Measurements from ENCODE around the gene RASSF3.

RASSF3 gene

DNA sequence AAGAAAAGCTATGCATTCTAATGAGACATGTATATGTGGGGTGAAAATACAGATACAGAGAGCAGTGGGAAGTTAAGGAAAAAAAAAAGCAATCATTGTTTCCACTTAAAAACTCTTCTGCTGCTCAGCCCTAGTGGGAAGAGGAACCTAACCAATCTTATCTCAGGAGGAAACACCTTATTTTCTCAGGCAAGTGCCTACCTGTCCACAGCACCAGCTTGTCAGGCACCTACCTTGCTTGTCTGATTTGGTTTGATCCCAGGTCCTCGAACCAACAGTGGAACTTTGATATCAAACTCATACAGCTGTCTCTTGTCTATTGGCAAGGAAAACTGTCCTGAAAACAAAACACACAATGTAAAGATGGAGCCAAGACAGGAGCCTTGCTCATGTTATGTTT, 126.5 kb downstream of the RASSF3 start:
- DNase-seq = no peak

DNA sequence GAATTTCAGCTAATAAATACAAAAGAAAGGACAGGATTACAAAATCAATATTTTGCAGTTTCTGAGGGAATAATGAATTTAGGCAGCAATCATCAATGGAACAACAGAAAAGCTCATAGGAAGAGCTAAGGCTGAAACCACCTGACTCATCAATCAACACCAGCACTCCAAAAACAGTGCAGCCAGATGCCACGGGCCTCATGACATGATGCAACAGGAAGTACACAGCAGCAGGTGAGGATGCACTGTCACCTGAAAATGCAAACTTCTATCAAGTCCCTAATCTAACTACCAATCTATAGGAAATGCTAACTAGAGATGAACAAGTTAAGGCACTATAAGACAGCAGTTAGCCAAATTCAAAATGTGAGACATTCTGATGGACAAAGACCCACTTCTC, 127.2 kb downstream of the RASSF3 start:
- no peak for DNase-seq

DNA sequence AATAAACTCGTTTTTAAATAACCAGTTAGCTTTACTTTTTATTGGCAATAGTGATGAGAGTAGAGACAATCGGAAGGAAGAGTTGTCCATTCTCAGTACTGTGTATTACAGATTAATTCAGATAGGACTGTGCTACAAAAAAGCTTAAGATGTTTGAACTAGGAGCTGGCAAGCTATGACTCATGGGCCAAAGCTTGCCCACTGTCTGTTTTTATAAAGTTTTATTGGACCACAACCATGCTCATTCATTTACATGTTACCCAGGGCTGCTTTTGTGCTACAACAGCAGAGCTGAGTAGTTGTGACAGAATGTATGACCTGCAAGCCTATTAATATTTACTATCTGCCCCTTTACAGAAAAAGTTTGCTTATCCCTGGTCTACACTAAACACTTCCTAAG, 129.5 kb downstream of the RASSF3 start:
- no peak for DNase-seq

DNA sequence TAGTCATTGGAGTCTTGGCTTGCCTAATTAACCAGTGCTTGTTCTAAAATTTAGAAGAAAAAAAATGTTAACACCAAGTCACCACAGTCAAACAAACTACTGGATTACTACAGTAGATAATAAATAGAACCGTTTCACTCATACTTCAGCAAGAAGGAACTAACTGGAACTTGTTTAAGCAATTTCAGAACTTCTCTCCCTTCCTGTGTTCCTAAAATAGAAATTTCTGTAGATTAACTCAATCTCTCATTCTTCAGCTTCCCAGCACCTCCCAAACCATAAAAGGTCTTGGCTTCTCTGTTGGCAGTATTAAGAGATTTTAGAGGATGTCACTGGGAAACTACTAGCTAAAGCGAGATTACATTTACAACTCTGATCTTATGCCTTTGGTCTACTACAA, 130.4 kb downstream of the RASSF3 start:
- no peak for DNase-seq

DNA sequence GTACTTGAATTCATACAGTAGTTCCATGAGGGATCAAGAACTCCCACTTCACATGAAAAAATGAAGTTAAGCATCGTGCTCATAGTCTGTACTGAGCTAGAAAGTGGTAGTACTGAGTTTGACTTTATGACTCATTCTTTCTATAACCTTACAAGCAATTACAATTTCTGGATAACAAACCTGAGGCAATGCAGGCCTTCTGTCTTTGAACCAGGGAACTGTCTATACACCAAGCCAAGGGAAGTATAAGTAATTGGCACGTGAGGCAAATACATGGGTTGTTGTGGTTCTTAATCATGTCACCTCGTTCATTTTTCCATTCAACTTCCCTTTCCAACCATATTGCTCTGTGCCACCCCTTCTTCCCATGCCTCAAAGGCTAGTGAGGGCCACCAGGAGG, 132.1 kb downstream of the RASSF3 start:
- DNase-seq = no peak

DNA sequence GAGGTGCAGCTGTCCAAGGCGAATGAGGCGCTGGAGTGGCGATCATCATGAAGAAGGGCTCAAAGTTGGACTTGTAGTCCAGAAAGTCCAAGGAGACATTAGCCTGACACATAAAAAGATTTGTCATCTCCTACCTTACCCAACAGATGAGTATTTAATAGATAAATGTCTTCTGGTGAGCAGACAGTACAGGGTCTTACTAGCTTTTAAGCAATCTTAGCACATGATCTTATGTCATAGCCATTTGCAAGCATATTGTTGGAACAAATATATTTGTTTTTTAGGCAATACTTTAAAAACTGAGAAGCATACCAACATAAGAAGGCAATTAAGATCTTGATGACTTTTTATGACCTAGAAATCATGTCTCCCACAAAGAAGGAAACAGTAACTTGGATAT, 132.9 kb downstream of the RASSF3 start:
- DNase-seq = no peak

DNA sequence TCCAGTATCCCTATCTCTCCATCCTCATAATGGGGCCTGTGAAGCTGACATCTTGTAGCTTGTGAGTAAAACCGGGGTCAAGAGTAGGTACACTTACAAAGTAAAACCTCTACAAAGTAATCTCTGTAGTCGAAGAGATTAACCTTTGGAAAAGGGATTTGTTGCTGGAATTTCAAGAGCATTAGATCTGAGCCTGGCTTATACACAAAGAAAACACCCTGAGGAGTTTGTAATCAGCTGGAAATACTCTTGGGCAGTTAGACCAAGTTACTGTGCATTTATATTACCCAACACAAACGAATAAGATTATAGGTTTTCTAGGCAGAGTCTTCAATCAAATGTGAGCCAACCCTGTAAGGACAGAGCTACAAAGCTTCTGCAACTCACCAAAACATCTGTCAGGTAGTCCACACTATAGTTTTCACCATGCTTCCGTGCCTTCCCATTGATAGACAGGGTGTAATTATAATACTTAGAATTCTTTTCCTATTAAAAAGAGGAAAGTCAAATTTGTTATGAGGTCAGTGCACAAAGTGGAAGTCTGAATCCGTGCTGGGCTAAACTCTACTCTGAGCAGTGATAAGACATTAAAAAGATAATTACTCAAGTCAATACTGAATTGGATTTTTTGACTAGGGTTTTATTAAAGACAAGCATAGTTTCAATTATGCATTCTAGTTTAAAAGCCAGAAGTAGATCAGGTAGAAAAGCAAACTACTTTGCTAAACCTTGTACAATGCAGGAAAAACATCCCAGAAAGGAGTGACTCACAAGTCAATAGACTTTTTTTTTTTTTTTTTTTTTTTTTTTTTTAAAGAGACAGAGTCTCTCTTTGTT, 134.3 kb downstream of the RASSF3 start:
- no peak for DNase-seq

DNA sequence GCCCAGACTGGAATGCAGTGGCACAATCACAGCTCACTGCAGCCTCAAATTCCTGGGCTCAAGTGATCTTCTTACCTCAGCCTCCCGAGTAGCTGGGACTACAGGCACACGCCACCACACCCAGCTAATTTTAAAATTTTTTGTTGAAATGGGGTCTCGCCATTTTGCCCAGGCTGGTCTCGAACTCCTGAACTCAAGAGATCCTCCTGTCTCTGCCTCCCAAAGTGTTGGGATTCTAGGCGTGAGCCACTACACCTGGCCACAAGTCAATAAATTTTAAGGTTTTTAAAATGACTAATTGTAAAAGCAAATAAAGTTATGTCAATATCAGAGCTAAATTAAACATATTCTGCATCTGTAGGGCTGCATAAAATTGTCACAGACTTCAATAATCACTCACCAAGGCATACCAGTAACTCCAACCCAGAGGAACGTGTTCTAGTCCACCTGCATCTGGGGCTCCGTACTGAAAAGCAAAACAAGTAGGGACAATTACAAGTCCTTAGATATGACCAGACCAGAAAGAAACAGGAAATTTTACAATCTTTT, 135.0 kb downstream of the RASSF3 start:
- no peak for DNase-seq

DNA sequence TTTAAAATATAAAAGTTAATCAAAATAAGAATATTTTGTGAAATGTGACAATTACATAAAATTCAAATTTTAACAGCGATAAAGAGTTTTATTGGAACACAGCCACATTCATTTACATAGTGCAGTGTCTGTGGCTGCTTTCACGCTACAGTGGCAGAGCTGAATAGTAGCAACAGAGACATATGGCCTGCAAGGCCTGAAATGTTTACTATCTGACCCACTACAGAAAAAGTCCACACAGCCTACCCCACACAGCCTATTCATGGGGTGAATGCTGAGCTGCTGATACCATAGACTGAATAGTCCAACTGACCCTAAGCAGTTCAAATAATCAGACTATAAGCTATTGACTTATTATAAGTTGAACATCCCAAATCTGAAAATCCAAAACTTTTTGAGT, 135.7 kb downstream of the RASSF3 start:
- DNase-seq = no peak

DNA sequence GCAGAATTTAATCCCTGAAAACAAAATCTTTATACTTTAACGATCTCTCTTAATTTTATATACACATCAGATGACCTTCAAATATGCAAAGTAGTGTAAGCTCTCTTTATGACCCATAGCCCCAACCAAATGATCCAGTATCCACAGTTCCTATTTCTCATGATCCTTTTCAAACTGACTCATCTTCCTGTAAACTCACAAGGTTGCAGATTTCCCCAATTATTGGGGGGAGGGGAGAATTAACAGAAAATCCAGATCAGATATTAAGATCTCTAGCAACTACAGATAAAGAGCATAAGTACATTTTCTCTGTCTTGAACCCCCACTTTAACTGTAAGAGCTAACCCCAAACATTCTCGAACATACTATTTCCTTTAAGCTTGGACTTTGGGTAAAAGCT, 136.4 kb downstream of the RASSF3 start:
- DNase-seq = no peak
